Peyer's patch (tissue), 4 donors: Measurements from ENCODE around the gene ZC4H2.

ENCODE experiments used
- POLR2A ChIP-seq, 2 donors: fragments of 450-650 bp; IDR thresholded peaks; one replicate each; pipeline ENCODE4 v1.5.1; 2017; ENCODE audit warnings: antibody characterized with exemption in 2 of 2, mild to moderate bottlenecking in 2 of 2, moderate library complexity in 2 of 2
- TF ChIP-seq, protein P1 (sequence below), 6 experiments: fragments of 450-650 bp in 4 of 6; fragments of 200-600 bp in 2 of 6; sonication (generic) in 1 of 6; IDR thresholded peaks; one replicate each; pipeline ENCODE4 v1.5.1; 2017 to 2019; ENCODE audit warnings: antibody characterized with exemption in 6 of 6, mild to moderate bottlenecking in 3 of 6, moderate library complexity in 1 of 6

DNA sequence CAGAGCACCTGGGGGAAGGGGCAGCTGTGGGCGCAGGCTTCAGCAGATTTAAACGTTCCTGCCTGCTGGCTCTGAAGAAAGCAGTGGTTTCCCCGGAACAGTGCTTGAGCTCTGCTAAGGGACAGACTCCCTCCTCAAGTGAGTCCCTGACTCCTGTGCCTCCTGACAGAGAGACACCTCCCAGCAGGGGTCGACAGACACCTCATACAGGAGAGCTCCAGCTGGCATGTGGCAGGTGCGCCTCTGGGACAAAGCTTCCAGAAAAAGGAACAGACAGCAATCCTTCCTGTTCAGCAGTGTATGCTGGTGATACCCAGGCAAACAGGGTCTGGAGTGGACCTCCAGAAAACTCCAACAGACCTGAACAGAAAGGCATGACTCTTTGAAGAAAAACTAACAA lies 68.1 kb downstream of the ZC4H2 start:
- TF ChIP-seq, protein P1, sequence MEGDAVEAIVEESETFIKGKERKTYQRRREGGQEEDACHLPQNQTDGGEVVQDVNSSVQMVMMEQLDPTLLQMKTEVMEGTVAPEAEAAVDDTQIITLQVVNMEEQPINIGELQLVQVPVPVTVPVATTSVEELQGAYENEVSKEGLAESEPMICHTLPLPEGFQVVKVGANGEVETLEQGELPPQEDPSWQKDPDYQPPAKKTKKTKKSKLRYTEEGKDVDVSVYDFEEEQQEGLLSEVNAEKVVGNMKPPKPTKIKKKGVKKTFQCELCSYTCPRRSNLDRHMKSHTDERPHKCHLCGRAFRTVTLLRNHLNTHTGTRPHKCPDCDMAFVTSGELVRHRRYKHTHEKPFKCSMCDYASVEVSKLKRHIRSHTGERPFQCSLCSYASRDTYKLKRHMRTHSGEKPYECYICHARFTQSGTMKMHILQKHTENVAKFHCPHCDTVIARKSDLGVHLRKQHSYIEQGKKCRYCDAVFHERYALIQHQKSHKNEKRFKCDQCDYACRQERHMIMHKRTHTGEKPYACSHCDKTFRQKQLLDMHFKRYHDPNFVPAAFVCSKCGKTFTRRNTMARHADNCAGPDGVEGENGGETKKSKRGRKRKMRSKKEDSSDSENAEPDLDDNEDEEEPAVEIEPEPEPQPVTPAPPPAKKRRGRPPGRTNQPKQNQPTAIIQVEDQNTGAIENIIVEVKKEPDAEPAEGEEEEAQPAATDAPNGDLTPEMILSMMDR (IDR thresholded peaks at IDR 0.05): no peak
- TF ChIP-seq POLR2A (IDR thresholded peaks at IDR 0.05): no peak
